Lower lobe of right lung (tissue), 2 donors: ENCODE results near the gene OGDH. TPM values are rescaled to one million over a fixed set of nuclear protein-coding genes. Genes with fewer than 3 reads are reported as not detected.
"Not testable (repeated sequence)": the region's sequence is repeated elsewhere in the genome, so short reads cannot be mapped to it uniquely, and the experiment has no call there.

Experiments used
- ATAC-seq, 2 donors: fragments of 200-7000 bp; cut with Tn5 transposase; one replicate each; pipeline ENCODE4 v1.9.1; 2020 to 2022; ENCODE audit warnings: mild to moderate bottlenecking in 2 of 2, moderate library complexity in 2 of 2
- DNase-seq: peaks from one replicate; pipeline ENCODE4 v3.0.0-alpha.2; 2020
- H3K27ac ChIP-seq: fragments of 200-600 bp; one replicate; pipeline ENCODE4 v1.8.0; 2022
- H3K27me3 ChIP-seq: fragments of 200-600 bp; one replicate; pipeline ENCODE4 v1.8.0; 2022; ENCODE audit warnings: low read depth
- H3K36me3 ChIP-seq: fragments of 200-600 bp; one replicate; pipeline ENCODE4 v1.8.0; 2022; ENCODE audit warnings: mild to moderate bottlenecking
- H3K4me1 ChIP-seq: fragments of 200-600 bp; one replicate; pipeline ENCODE4 v1.8.0; 2022
- H3K4me3 ChIP-seq: fragments of 200-600 bp; one replicate; pipeline ENCODE4 v1.8.0; 2022; ENCODE audit warnings: mild to moderate bottlenecking
- H3K9me3 ChIP-seq: fragments of 200-600 bp; one replicate; pipeline ENCODE4 v1.8.0; 2022
- CTCF ChIP-seq: fragments of 200-600 bp; IDR thresholded peaks from one replicate; pipeline ENCODE4 v1.8.0; 2022; ENCODE audit warnings: antibody characterized with exemption, mild to moderate bottlenecking
- intact Hi-C: fragments of 100-400 bp; cut with DNase I; formaldehyde crosslinking; loops from one replicate; pipeline ENCODE4 v1.11.0; 2022
- long read RNA-seq: library from polyadenylated mRNA; unstranded; transcript quantifications from one replicate; pipeline ENCODE4 v2.0.0, GENCODE V29; 2021
- total RNA-seq: library from RNA; stranded (reverse); fragmentation: NEBNext Ultra II Directional; extraction: Animal tissue kit (Norgen Biotek cat#: 25700); gene quantifications from one replicate; pipeline ENCODE4 v1.2.1, GENCODE V29; 2021
- donor health status: DM: no; HTN: yes; CAD: no; lungs with severe emphysema.

The OGDH gene
- 132 TPM for total RNA-seq
- long read RNA-seq, full-length matches to known transcripts = 21 of 102 reads
- long read RNA-seq, partial matches to known transcripts = 73 of 102 reads
- long read RNA-seq, other reads (novel, unspliced or antisense) = 8 of 102 reads

- peak; percentile 99 for DNase-seq
- H3K27me3 ChIP-seq = no peaks in the 10 kb centered on the region
- H3K9me3 ChIP-seq = no peaks in the 10 kb centered on the region
- H3K36me3 ChIP-seq = no peaks in the 10 kb centered on the region
- ATAC-seq = peak; percentile 99
- H3K4me3 ChIP-seq = peak within 1 kb of the TSS; percentile 68
- no peak for TF ChIP-seq CTCF
- H3K4me1 ChIP-seq = peaks cover 30% of the 10 kb centered on the region
- H3K27ac ChIP-seq = peak within 1 kb of the TSS; percentile 99
- intact Hi-C loops = no loop called here
Observed at GRCh38 chr7:44606341-44607140, at the start of gene OGDH. OGDH (plus strand) TSS chr7:44606627; CDS start chr7:44624344, 17,717 bp downstream.

DNA sequence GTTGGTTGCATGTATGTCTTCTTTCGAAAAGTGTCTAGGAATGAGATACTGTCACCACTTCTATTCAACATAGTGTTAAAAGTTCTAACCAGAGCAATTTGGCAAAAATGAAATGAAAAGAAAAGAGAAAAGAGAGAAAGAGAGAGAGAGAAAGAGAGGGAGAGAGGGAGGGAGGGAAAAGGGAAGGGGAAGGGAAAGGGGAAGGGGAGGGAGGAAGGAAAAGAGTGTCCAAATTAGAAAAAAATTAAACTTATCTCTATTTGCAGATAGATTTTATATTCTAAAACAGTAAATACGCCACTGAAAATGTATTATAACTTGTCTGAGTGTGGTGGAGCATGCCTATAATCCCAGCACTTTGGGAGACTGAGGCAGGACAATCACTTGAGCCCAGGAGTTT is 48.9 kb upstream of the OGDH start:
- no peaks in the 10 kb centered on the region for H3K4me1 ChIP-seq
- ATAC-seq = no peak
- intact Hi-C loops = no loop called here
- no peaks in the 10 kb centered on the region for H3K9me3 ChIP-seq
- no peak for TF ChIP-seq CTCF
- no peak overlapping the region for H3K27ac ChIP-seq
- H3K27me3 ChIP-seq = no peaks in the 10 kb centered on the region
- no peaks in the 10 kb centered on the region for H3K36me3 ChIP-seq
- DNase-seq = no peak
- no peak overlapping the region for H3K4me3 ChIP-seq

- ATAC-seq (no peak), DNase-seq (no peak)
- Histone ChIP-seq H3K9me3 (no peaks in the 10 kb centered on the region), H3K4me3 (no peak overlapping the region), H3K27me3 (no peaks in the 10 kb centered on the region), H3K36me3 (peaks cover 14% of the 10 kb centered on the region), H3K27ac (no peak overlapping the region), H3K4me1 (no peaks in the 10 kb centered on the region)
- TF ChIP-seq CTCF = no peak
- intact Hi-C loops = no loop called here
Observed at GRCh38 chr7:44559485-44559884, 46.9 kb upstream of the OGDH start.

DNA sequence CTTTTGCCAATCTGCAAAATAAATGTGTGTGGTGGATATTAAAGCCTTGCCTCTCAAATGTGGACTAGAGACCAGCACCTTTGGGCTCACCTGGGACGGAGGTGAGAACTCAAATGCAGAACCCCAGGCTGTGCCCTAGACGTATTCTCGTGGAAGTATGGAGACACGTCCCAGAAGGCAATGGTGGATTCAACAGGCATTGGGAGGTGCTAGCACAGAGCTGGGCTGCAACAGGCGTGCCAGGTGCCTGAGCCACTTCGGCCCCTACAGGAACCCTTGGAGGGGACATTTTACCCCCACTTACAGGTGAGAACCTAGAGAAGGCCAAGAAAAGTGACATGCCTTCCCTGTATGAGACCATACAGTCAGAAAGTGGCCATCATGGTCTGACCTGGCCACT is 44.9 kb upstream of the OGDH start:
- H3K27me3 ChIP-seq = no peaks in the 10 kb centered on the region
- no peak for TF ChIP-seq CTCF
- H3K4me3 ChIP-seq = no peak overlapping the region
- ATAC-seq = no peak
- H3K9me3 ChIP-seq = no peaks in the 10 kb centered on the region
- no peaks in the 10 kb centered on the region for H3K4me1 ChIP-seq
- no peak for DNase-seq
- H3K27ac ChIP-seq = no peak overlapping the region
- peaks cover 34% of the 10 kb centered on the region for H3K36me3 ChIP-seq
- intact Hi-C loops = no loop called here

GRCh38 chr7:44561962-44562621 is 44.3 kb upstream of the OGDH start:
- DNase-seq (no peak), ATAC-seq (no peak)
- Histone ChIP-seq H3K9me3 (no peaks in the 10 kb centered on the region), H3K27ac (no peak overlapping the region), H3K27me3 (no peaks in the 10 kb centered on the region), H3K4me3 (no peak overlapping the region), H3K4me1 (no peaks in the 10 kb centered on the region), H3K36me3 (peaks cover 40% of the 10 kb centered on the region)
- intact Hi-C loops = no loop called here
- no peak for TF ChIP-seq CTCF

- ATAC-seq, H3K4me3 ChIP-seq, H3K9me3 ChIP-seq, H3K4me1 ChIP-seq, intact Hi-C loops, H3K27ac ChIP-seq, DNase-seq, H3K27me3 ChIP-seq: not testable (repeated sequence)
- H3K36me3 ChIP-seq = peaks cover 45% of the 10 kb centered on the region
Observed at GRCh38 chr7:44562622-44562962, 43.8 kb upstream of the OGDH start.
